Liver (tissue), 9 donors: Measurements from ENCODE around the gene GAPVD1. TPM values are rescaled to one million over a fixed set of nuclear protein-coding genes. Genes with fewer than 3 reads are reported as not detected.

Experiments
- DNase-seq: peaks from one replicate; pipeline ENCODE4 v3.0.0-alpha.2; 2017; ENCODE audit warnings: low spot score
- H3K27ac ChIP-seq, 2 donors: one replicate each; pipeline ENCODE4 v1.7.0; 2013; ENCODE audit warnings: inconsistent platforms in 2 of 2, low read length in 2 of 2, control low read depth in 1 of 2, low read depth in 1 of 2, mild to moderate bottlenecking in 1 of 2
- H3K27me3 ChIP-seq, 4 donors: one replicate each; pipeline versions ENCODE4 v1.6.1 to v1.7.0; 2013; ENCODE audit warnings: low read length in 3 of 4, inconsistent platforms in 1 of 4, mild to moderate bottlenecking in 1 of 4, moderate library complexity in 1 of 4; ENCODE audit not compliant: control insufficient read depth in 4 of 4, insufficient read depth in 4 of 4
- H3K36me3 ChIP-seq, 4 donors: one replicate each; pipeline versions ENCODE4 v1.6.1 to v1.7.0; 2013; ENCODE audit warnings: low read length in 3 of 4, mild to moderate bottlenecking in 3 of 4, low read depth in 1 of 4, moderate library complexity in 1 of 4; ENCODE audit not compliant: control insufficient read depth in 4 of 4, insufficient read depth in 3 of 4
- H3K4me1 ChIP-seq, 4 donors: one replicate each; pipeline versions ENCODE4 v1.6.1 to v1.7.0; 2013; ENCODE audit warnings: low read length in 3 of 4, mild to moderate bottlenecking in 3 of 4, moderate library complexity in 1 of 4; ENCODE audit not compliant: control insufficient read depth in 4 of 4, insufficient read depth in 4 of 4
- H3K4me3 ChIP-seq, 3 donors: one replicate each; pipeline versions ENCODE4 v1.6.1 to v1.7.0; 2013; ENCODE audit warnings: low read length in 3 of 3, control low read depth in 1 of 3, low read depth in 1 of 3, mild to moderate bottlenecking in 1 of 3
- H3K9ac ChIP-seq, 2 donors: one replicate each; pipeline ENCODE4 v1.7.0; 2013; ENCODE audit warnings: low read length in 2 of 2, mild to moderate bottlenecking in 2 of 2, moderate library complexity in 2 of 2, control low read depth in 1 of 2, low read depth in 1 of 2
- H3K9me3 ChIP-seq, 4 donors: one replicate each; pipeline versions ENCODE4 v1.6.1 to v1.7.0; 2013; ENCODE audit warnings: low read length in 3 of 4; ENCODE audit not compliant: control insufficient read depth in 4 of 4
- EGR1 ChIP-seq, 2 donors: IDR thresholded peaks; 2 replicates each; pipeline ENCODE4 v1.6.1; 2016 to 2018; ENCODE audit warnings: antibody characterized with exemption in 2 of 2, low read depth in 2 of 2
- GABPA ChIP-seq, 2 donors: IDR thresholded peaks in 1 of 2; conservative IDR thresholded peaks in 1 of 2; 2 replicates each; pipeline ENCODE4 v1.6.1; 2016; ENCODE audit warnings: antibody characterized with exemption in 2 of 2, mild to moderate bottlenecking in 1 of 2, moderate library complexity in 1 of 2
- HNF4A ChIP-seq, 2 donors: conservative IDR thresholded peaks; 2 replicates each; pipeline ENCODE4 v1.6.1; 2016; ENCODE audit warnings: antibody characterized with exemption in 2 of 2, mild to moderate bottlenecking in 2 of 2
- HNF4G ChIP-seq: IDR thresholded peaks from 2 replicates; pipeline ENCODE4 v1.6.1; 2016; ENCODE audit warnings: antibody characterized with exemption
- JUND ChIP-seq, 2 donors: IDR thresholded peaks; 2 replicates each; pipeline ENCODE4 v1.6.1; 2016; ENCODE audit warnings: antibody characterized with exemption in 2 of 2
- NR2F2 ChIP-seq: IDR thresholded peaks from 2 replicates; pipeline ENCODE4 v1.6.1; 2016; ENCODE audit warnings: antibody characterized with exemption
- RAD21 ChIP-seq, 2 donors: IDR thresholded peaks; 2 replicates each; pipeline ENCODE4 v1.6.1; 2016; ENCODE audit warnings: antibody characterized with exemption in 2 of 2, mild to moderate bottlenecking in 2 of 2
- RXRA ChIP-seq, 2 donors: IDR thresholded peaks; 2 replicates each; pipeline ENCODE4 v1.6.1; 2017 to 2018; ENCODE audit warnings: antibody characterized with exemption in 2 of 2, mild to moderate bottlenecking in 1 of 2
- TAF1 ChIP-seq: conservative IDR thresholded peaks from 2 replicates; pipeline ENCODE4 v1.6.1; 2016; ENCODE audit warnings: antibody characterized with exemption, mild to moderate bottlenecking
- YY1 ChIP-seq: IDR thresholded peaks from 2 replicates; pipeline ENCODE4 v1.6.1; 2016; ENCODE audit warnings: antibody characterized with exemption, mild to moderate bottlenecking
- WGBS: extraction: QIAGEN DNeasy Blood & Tissue Kit; methylation state at CpG from one replicate; pipeline ENCODE4 v1.1.7; 2013; 5-methylcytosine and 5-hydroxymethylcytosine counted together
- polyA plus RNA-seq, 2 donors: library from polyadenylated mRNA; stranded (reverse) in 1 of 2; unstranded in 1 of 2; fragments of 200-250 nt in 1 of 2; fragments of >200 nt in 1 of 2; fragmentation: Nextera tagmentation in 1 of 2; extraction: Ambion mirVana in 1 of 2; gene quantifications; one replicate each; pipeline versions ENCODE4 v1.2.1 to v1.2.3, GENCODE V29; 2013 to 2015
- total RNA-seq, 2 donors: library from RNA; depleted of rRNA; stranded (reverse); fragments of >200 nt; gene quantifications; one replicate each; pipeline ENCODE4 v1.2.3, GENCODE V29; 2014
- TF ChIP-seq, protein P1 (sequence below): IDR thresholded peaks from 2 replicates; pipeline ENCODE4 v1.6.1; 2016; ENCODE audit warnings: antibody characterized with exemption
- TF ChIP-seq, protein P2 (sequence below): IDR thresholded peaks from 2 replicates; pipeline ENCODE4 v1.6.1; 2016; ENCODE audit warnings: antibody characterized with exemption
- TF ChIP-seq, protein P3 (sequence below): fragments of 150-350 bp; IDR thresholded peaks from 2 replicates; pipeline ENCODE4 v1.5.1; 2017; ENCODE audit warnings: improper control_type of control experiment, low read depth, low read length; ENCODE audit not compliant: missing input control
- TF ChIP-seq, protein P4 (sequence below): IDR thresholded peaks from 2 replicates; pipeline ENCODE4 v1.6.1; 2016; ENCODE audit warnings: antibody characterized with exemption
- TF ChIP-seq, protein P5 (sequence below): IDR thresholded peaks from 2 replicates; pipeline ENCODE4 v1.6.1; 2016; ENCODE audit warnings: antibody characterized with exemption, mild to moderate bottlenecking
- donor health status: healthy.
- donor health status: healthy.
- donor health status: healthy.
- donor health status: healthy.
- donor health status: healthy.

The GAPVD1 gene
- total and polyA plus RNA-seq, 4 donors: 5.5 to 89.7 (median 28.6) TPM

DNA sequence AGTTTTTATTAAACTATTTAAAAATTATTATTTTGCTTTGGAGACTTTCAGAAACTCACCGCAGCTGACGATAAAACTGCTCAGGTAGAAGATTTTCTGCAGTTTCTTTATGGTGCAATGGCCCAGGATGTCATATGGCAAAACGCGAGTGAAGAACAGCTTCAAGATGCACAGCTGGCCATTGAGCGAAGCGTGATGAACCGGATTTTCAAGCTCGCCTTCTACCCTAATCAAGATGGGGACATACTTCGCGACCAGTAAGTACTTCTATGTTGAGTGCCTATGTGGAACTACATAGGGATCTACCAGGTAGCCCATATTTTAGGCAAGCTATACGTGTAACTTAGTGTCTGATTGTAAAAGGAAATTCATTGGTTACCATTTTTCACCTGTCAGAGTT lies 94.0 kb downstream of the GAPVD1 start:
- no peaks in the 10 kb centered on the region for H3K4me1 ChIP-seq
- TF ChIP-seq, protein P1, sequence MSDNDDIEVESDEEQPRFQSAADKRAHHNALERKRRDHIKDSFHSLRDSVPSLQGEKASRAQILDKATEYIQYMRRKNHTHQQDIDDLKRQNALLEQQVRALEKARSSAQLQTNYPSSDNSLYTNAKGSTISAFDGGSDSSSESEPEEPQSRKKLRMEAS: no peak
- TF ChIP-seq, protein P2, sequence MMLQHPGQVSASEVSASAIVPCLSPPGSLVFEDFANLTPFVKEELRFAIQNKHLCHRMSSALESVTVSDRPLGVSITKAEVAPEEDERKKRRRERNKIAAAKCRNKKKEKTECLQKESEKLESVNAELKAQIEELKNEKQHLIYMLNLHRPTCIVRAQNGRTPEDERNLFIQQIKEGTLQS: no peak
- TF ChIP-seq RXRA (IDR thresholded peaks at IDR 0.05) (no peak), RAD21 (IDR thresholded peaks at IDR 0.05) (no peak), GABPA (IDR thresholded peaks at IDR 0.05 in 1 of 2, conservative IDR thresholded peaks at IDR 0.05 in 1 of 2) (no peak), YY1 (no peak)
- TF ChIP-seq, protein P3, sequence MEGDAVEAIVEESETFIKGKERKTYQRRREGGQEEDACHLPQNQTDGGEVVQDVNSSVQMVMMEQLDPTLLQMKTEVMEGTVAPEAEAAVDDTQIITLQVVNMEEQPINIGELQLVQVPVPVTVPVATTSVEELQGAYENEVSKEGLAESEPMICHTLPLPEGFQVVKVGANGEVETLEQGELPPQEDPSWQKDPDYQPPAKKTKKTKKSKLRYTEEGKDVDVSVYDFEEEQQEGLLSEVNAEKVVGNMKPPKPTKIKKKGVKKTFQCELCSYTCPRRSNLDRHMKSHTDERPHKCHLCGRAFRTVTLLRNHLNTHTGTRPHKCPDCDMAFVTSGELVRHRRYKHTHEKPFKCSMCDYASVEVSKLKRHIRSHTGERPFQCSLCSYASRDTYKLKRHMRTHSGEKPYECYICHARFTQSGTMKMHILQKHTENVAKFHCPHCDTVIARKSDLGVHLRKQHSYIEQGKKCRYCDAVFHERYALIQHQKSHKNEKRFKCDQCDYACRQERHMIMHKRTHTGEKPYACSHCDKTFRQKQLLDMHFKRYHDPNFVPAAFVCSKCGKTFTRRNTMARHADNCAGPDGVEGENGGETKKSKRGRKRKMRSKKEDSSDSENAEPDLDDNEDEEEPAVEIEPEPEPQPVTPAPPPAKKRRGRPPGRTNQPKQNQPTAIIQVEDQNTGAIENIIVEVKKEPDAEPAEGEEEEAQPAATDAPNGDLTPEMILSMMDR: no peak
- H3K9ac ChIP-seq: no peak overlapping the region
- no peak overlapping the region for H3K27ac ChIP-seq
- DNase-seq: no peak
- no peaks in the 10 kb centered on the region for H3K27me3 ChIP-seq
- H3K9me3 ChIP-seq: no peaks in the 10 kb centered on the region
- H3K36me3 ChIP-seq: peaks cover 10 to 70% (median 46%) of the 10 kb centered on the region in 4 donors
- WGBS: 97% methylated on average over 11 of the region's 11 CpGs
- no peak overlapping the region for H3K4me3 ChIP-seq

DNA sequence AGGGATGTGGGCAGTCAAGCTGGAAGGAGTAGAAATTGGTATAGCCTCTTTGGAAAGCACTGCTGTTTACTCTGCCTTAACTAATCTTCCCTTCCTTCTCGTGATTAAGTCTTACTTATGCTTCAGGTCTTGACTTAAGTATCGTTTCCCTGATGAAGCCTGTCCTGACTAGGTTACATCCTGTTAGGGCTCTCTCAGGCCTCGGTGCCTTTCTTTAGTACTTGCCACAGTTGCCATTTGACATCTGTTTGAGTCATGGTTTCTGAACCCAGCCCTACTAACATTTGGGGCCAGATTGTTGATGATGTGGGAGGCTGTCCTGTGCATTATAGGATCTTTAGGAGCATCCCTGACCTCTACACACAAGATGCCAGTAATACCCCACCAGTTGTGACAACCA lies 94.4 kb downstream of the GAPVD1 start:
- Histone ChIP-seq H3K4me1 (no peaks in the 10 kb centered on the region), H3K27me3 (no peaks in the 10 kb centered on the region), H3K36me3 (peaks cover 10 to 68% (median 43%) of the 10 kb centered on the region in 4 donors), H3K9ac (no peak overlapping the region), H3K4me3 (no peak overlapping the region), H3K9me3 (no peaks in the 10 kb centered on the region), H3K27ac (no peak overlapping the region)
- no peak for DNase-seq
- TF ChIP-seq, protein P1: no peak
- TF ChIP-seq EGR1 (IDR thresholded peaks at IDR 0.05; ENCODE audit: low read depth in 2 of 2): no peak
- 94% methylated on average over 3 of the region's 3 CpGs for WGBS

DNA sequence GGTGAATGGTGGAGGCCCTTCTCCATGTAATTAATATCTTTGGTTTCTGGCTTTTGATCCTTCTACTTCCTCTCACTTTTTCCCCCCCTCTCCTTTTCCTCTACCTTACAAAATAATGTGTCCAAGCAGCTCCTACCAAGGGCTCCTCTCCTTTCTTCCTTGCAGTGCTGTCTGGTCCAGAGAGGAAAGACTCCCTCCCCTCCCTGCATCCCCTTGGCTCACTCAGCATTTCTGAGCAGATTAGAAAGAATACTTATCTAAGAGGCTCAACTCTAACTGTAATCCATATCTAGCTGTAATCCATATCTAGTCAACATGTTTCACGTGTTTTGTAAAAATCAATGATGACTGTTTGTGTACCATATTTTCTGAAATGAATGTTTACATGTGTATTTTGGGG lies 97.4 kb downstream of the GAPVD1 start:
- Histone ChIP-seq H3K4me1 (no peaks in the 10 kb centered on the region), H3K9ac (no peak overlapping the region), H3K27me3 (no peaks in the 10 kb centered on the region), H3K27ac (no peak overlapping the region), H3K9me3 (no peaks in the 10 kb centered on the region), H3K36me3 (peaks cover 8 to 72% (median 47%) of the 10 kb centered on the region in 4 donors), H3K4me3 (no peak overlapping the region)
- 82% methylated on average over 1 of the region's 1 CpG for WGBS
- no peak for DNase-seq
- TF ChIP-seq HNF4A (conservative IDR thresholded peaks at IDR 0.05) (no peak), JUND (IDR thresholded peaks at IDR 0.05) (no peak), GABPA (IDR thresholded peaks at IDR 0.05 in 1 of 2, conservative IDR thresholded peaks at IDR 0.05 in 1 of 2) (no peak), YY1 (no peak), HNF4G (no peak), NR2F2 (no peak), RXRA (IDR thresholded peaks at IDR 0.05) (no peak), TAF1 (no peak), RAD21 (IDR thresholded peaks at IDR 0.05) (no peak)
- TF ChIP-seq, protein P4, sequence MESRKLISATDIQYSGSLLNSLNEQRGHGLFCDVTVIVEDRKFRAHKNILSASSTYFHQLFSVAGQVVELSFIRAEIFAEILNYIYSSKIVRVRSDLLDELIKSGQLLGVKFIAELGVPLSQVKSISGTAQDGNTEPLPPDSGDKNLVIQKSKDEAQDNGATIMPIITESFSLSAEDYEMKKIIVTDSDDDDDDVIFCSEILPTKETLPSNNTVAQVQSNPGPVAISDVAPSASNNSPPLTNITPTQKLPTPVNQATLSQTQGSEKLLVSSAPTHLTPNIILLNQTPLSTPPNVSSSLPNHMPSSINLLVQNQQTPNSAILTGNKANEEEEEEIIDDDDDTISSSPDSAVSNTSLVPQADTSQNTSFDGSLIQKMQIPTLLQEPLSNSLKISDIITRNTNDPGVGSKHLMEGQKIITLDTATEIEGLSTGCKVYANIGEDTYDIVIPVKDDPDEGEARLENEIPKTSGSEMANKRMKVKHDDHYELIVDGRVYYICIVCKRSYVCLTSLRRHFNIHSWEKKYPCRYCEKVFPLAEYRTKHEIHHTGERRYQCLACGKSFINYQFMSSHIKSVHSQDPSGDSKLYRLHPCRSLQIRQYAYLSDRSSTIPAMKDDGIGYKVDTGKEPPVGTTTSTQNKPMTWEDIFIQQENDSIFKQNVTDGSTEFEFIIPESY: no peak
- TF ChIP-seq, protein P2: no peak
- TF ChIP-seq, protein P3: no peak
- TF ChIP-seq, protein P1: no peak
- TF ChIP-seq, protein P5, sequence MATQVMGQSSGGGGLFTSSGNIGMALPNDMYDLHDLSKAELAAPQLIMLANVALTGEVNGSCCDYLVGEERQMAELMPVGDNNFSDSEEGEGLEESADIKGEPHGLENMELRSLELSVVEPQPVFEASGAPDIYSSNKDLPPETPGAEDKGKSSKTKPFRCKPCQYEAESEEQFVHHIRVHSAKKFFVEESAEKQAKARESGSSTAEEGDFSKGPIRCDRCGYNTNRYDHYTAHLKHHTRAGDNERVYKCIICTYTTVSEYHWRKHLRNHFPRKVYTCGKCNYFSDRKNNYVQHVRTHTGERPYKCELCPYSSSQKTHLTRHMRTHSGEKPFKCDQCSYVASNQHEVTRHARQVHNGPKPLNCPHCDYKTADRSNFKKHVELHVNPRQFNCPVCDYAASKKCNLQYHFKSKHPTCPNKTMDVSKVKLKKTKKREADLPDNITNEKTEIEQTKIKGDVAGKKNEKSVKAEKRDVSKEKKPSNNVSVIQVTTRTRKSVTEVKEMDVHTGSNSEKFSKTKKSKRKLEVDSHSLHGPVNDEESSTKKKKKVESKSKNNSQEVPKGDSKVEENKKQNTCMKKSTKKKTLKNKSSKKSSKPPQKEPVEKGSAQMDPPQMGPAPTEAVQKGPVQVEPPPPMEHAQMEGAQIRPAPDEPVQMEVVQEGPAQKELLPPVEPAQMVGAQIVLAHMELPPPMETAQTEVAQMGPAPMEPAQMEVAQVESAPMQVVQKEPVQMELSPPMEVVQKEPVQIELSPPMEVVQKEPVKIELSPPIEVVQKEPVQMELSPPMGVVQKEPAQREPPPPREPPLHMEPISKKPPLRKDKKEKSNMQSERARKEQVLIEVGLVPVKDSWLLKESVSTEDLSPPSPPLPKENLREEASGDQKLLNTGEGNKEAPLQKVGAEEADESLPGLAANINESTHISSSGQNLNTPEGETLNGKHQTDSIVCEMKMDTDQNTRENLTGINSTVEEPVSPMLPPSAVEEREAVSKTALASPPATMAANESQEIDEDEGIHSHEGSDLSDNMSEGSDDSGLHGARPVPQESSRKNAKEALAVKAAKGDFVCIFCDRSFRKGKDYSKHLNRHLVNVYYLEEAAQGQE: no peak
